IPS-NIHi7 (cell line): ENCODE results near the gene CNN3.

ENCODE experiments used
- DNase-seq: peaks from one replicate; pipeline ENCODE4 v3.0.0; 2012; ENCODE audit warnings: mixed read lengths; ENCODE audit errors: extremely low spot score

Gene CNN3

DNA sequence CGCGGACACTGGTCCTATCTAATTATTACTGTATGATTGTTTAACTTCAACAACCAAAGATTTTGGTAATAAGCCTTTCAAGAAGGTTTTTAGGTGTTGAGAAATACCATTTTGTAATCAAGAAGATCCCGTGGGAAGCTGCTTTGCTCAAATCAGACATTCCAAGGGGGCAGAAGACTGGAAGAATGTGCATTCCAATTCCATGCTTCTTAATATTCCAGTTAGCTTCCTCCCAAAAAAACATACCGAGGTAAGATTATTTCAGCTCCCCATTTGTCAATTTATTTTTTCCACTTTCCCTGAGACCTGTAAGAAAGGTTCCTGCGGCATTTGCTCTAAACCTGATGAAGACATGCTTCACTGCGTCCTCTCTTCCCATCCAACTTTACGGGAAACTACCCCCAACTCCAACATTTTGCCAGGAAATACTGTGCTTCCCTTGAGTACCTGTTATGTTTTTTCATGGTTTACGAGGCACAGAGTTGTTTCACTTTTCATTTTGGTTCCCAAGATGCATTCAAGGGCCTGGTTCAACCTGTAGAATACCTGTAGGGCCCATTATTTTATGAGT is 4.1 kb downstream of the CNN3 start:
- DNase-seq = no peak

DNA sequence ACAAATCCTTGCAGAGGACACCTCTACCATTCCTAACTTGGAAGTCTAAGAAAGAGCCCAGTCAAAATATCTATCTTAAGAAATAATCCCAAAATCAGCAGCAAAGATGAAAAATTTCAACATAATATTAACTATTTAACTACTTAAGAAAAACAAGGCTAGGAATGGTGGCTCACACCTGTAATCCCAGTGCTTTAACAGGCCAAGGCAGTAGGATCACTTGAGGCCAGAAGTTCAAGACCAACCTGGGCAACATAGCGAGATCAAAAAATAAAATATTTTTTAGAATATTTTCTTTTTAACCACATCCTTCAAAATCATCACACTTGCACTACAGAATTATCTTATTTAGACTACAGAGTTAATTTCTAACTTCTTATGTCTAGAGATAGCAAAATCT is 4.9 kb downstream of the CNN3 start:
- no peak for DNase-seq

- DNase-seq = no peak
These were observed 6.8 kb downstream of the CNN3 start for GRCh38 chr1:94920061-94920460.

DNA sequence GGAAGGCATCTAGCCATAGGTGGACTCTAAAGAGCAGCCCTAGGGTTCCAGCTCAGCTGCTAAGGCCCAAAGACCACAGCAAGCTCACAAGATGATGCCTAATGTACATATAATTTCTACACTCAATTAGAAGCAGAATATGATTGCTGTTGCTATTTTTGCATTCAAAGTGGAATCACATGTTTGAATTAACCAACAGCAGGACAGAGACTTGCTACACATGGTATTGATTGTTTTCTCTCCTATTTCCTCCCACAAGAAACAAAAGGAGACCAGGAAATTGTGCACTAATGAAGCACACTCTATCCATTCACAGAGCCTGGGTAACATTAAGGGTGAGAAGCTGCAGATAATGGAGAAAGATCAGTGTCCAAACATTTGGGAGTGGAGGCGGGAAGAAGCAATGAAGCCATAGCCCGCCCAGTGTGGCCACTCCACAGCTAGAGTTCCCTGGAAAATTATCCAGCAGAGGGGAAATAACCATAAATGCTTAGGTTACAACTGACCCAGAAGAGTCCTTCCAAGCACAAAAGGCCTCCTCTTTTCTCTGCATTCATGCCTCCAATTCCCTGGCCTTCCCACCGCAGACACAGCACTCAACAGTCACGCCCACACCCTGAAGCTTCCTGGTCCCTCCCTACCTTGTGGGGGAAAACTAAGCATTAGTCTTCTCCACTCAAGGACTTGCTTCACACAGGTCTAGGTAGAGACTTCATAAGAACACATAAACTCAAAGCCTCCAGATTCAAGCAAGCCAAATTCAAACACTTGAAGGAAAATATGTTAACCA is 7.5 kb downstream of the CNN3 start:
- DNase-seq = no peak

DNA sequence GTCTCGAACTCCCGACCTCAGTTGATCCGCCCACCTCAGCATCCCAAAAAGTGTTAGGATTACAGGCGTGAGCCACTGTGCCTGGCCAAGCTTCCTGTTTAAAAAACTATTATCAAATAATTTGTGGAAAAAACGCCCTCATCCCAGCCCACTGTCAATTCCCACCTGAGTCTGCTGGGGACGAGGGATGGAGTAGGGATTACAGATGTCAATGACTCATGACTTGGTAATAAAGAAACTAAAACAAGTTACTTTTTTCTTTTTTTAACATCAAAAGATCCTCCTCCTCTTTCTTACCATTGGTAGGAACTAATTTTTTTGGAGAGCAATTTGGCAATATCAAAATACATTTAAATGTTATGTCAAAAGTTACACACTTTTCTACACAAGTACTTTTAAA is 9.7 kb downstream of the CNN3 start:
- DNase-seq = no peak

DNA sequence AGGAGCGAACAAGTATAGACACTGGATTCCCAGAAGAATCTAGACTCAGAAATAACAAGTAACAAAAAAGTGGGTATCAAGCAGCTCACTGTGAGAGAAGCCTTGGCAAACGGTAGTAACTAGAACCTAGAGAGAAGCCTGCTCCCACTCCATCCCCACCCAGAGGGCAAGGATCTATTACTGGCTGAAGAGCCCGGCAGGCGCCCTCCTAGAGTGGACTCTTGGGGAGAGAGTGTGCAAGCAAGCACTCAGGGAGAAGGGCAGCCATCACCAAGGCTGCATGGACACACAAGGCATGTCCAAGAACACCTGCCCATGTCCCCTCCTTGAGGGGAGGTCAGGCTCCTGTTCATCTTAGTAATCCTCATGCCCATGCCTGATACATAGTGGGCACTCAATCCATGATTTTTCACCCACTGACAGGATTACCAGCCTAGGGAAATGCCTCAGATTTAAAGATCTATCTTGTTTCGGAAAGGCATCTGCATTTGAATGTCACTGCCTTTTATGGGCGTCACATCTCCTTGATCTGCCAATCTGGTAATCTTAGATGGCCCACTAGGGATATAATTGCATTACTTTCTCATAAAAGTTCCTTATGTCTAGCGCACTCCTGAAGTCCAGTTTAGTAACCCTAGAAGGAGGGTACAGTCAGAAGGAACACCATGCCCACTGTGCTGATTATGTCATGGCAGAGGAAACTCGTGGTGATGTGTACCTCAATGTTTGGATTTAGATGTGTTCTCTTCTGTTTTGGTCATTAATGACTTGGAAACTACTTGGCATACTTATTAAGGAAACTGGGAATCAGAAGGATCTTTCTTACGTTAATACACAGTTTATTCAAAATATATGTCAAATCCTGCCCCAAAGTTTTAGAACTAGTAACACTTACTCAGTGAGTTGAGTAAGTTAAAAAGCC is 14.4 kb downstream of the CNN3 start:
- no peak for DNase-seq

DNA sequence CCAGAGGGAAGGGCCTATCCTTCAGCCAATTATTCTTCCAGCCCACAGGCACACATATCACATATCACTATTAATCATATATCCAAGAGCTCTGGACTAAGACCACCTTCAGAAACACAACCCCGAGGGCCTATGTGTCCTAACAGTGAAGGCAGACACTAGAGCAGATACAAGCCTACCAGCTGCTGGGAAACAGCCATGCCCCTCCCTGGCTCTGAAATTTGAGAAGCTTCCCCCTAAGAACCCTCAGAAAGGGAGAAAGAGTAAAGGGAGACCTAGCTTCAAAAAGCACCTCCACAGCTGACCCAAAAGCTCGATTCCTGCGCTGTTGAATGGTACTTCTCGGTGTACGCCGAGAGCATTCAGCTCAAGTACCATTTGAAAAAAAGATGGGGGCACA is 17.4 kb downstream of the CNN3 start:
- DNase-seq = no peak

- no peak for DNase-seq
These were observed 17.9 kb downstream of the CNN3 start for GRCh38 chr1:94908965-94909364.

DNA sequence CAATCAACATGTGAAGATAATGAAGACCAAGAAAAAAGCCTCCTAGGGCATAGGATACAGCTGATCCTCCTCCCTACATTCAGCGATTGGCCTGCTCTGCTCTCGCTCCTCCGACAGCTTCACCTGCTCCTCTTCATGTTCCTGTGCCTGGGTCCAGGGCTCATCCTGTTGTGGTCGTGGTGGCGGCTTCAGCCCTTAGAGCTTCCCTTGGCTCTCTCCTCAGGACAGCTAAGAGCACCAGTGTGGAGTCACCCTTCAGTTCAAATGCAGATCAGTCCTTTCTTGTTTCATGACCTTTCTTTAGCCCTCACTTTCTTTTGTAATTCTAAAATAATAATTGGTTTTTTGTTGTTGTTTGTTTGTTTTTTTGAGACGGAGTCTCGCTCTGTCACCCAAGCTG is 18.7 kb downstream of the CNN3 start:
- DNase-seq = no peak

DNA sequence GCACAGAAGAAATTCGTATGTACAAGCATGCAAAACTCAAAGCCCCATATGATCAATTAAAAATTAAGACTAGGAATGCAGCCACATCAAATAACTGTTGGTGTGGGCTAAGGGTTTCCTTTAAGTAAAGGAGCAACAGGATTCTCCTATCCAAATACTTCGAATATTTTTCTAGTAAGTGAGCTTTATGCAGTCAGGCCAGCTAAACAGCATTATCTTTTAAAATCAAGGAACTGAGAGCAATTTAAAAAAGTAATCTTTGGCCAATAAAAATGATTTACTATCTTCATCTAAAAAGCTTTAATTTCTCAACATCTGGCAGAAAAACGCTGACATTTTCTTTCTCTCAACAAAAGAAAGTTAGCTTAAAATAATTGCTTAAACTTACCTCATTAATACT is 19.8 kb downstream of the CNN3 start:
- DNase-seq = no peak

DNA sequence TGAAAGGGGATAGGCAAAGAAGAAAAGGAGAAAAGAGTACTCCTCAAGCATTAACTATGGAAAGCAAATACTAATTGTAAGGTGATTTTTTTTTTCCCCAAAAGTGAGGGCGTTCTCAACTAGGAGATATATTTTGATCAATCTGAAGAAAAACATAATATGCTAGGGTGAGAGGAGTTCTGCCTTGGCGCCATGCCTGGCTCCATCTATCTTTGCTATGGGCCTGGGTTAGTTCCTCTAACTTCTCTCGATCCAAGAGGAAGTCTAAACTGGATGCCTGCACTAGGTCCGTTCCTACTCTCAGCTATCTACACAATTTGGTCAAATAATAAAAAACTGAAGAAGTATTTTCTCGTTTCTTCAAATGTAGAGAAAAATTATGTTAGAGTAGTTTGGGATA is 20.5 kb downstream of the CNN3 start:
- DNase-seq = no peak

GRCh38 chr1:94905207-94905606 is 21.7 kb downstream of the CNN3 start:
- no peak for DNase-seq

DNA sequence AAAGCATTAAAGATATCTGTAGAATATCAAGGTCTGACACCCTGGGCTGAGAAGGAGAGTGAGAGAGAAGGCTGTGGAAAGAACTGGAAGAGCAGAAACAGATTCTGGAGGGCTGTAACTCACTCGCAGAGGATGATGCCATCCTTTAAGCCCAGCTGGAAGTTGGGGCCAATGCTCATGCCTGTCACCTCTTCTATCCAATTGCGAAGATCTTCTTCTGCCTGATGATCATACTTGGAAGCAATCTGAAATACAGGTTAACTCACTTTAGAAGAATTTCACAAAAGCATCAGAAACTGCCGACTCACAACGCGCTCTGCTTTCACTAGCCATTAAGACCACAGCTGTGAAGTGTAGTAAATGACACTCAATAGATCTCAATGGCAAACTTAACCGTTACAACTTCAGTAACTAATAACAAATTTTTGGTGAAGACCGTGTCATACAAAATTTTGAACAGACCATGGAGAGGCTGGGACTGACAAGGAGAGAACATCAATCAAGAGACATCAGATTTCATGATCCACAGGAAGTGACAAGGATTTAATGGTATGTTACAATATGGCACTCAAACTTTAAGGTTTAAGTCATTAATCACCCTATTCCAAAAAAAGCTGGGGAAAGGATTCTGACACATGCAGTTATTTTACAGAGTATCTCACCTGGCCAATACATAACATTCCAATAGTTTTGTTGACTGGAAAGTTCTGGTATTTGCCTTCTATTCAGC is 23.5 kb downstream of the CNN3 start:
- no peak for DNase-seq

- DNase-seq = no peak
These were observed 25.1 kb downstream of the CNN3 start for GRCh38 chr1:94901841-94902240.

- DNase-seq = no peak
These were observed 27.2 kb downstream of the CNN3 start for GRCh38 chr1:94899756-94900155.

GRCh38 chr1:94898491-94899385 is 28.2 kb downstream of the CNN3 start:
- no peak for DNase-seq

DNA sequence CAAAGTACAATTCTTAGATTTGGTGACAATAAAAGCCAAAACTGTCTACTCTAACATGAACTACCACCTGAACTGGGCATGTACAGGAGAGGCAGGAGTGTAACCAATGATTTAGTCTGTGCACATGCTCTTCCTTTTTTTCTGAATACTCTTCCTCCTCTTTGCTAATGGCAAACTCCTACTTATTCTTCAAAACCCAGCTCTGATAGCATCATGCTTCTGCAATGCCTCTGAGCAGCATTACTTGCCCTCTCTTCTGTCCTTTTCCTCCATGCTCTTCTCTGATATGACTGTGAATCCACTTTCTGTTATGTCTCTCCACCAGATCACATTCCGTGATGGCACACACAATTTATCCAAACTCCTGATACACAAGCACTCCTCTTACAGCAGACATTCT is 31.4 kb downstream of the CNN3 start:
- no peak for DNase-seq

- no peak for DNase-seq
These were observed 32.3 kb downstream of the CNN3 start for GRCh38 chr1:94894630-94895029.

DNA sequence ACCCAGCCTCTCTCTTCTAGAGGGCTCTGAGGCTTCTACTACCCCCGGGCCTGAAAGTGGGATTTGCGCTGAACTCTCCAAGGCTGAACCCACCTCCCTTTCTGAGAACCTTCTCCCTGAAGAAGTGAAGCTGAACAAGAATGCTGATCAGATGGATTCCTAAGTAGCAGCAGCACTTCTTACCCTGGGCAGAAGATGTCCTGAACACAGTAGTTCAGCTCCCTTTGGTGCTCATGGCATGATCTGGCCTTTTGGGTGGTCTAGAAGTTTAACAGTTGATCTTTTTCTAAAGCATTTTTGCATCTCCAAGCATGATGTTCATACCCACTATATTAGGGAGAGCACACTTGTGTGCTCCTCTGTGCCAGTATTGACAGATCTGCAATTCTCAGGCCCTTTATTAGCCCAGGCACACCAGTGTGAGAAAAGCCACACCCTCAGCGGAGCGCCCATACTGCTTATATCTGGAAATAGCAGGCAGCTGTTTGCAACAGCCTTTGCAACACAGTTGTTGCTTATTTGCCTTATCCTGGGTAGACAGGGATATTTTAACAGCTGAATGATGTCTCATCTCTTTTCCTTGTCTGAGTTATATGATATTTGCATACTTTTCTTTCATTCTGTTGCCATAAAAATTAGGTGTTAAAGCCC is 34.2 kb downstream of the CNN3 start:
- no peak for DNase-seq

GRCh38 chr1:94888201-94888600 is 38.7 kb downstream of the CNN3 start:
- DNase-seq = no peak
